ENCODE data around the gene STK33.

GRCh38 chr11:8362899-8363298, 231.1 kb downstream of the STK33 start:
- TF ChIP-seq POLR2A (IDR thresholded peaks at IDR 0.05; ENCODE audit: low read length) (no peak), GATA1 (IDR thresholded peaks at IDR 0.05; ENCODE audit: low read depth, low read length) (no peak)

Measured in erythroblast (primary cell).